ENCODE data around the gene SCARB2. TPM values are rescaled to one million over a fixed set of nuclear protein-coding genes. Genes with fewer than 3 reads are reported as not detected.

The SCARB2 gene
- total and polyA plus RNA-seq, 2 donors (not counting 3 experiments of a cell fraction or from before 2014, with no cell fraction given): 75.2 to 116 TPM

DNA sequence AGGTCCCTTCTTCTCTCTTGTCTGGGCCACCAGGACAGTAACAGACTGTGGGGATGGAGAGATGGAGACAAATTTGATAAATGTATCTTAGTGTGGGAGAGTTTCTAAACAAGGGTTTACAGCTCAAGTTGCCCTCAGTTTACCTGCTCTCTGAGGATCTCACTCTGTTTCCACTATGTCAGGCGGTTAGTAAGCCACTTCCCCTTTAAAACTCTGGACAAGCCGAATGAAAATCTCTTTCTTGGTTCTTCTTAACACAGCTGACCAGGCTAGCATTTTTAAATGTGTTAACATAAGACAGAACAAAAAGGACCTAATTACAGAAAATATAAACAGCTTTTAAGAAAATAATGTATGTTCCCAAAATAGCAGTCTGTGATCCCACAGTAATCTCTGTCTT lies 2.9 kb upstream of the SCARB2 start:
- Histone ChIP-seq H3K79me2 (ENCODE audit: control insufficient read depth, insufficient read depth, low read length) (peaks cover 16% of the 10 kb centered on the region), H3K27ac (ENCODE audit: insufficient read depth, low read depth, low read length) (no peak overlapping the region), H3K36me3 (ENCODE audit: control insufficient read depth in 2 of 2, extremely low read depth in 1 of 2, insufficient read depth in 2 of 2, low read length in 2 of 2) (no peaks in the 10 kb centered on the region), H3K4me3 (replicated peaks in 1 of 3; ENCODE audit: insufficient read depth in 1 of 3, low read depth in 1 of 3, low read length in 3 of 3) (no peak overlapping the region), H3K4me1 (ENCODE audit: control insufficient read depth, extremely low read depth, insufficient read depth, low read length) (peaks cover 19% of the 10 kb centered on the region), H3K9ac (replicated peaks; ENCODE audit: extremely low read depth, insufficient read depth, low read length) (no peak overlapping the region), H3K9me1 (replicated peaks; ENCODE audit: control insufficient read depth, extremely low read depth, insufficient read depth, low read length) (no peaks in the 10 kb centered on the region), H3K27me3 (ENCODE audit: control insufficient read depth in 2 of 2, insufficient read depth in 2 of 2, low read length in 2 of 2) (no peaks in the 10 kb centered on the region), H3K9me3 (replicated peaks; ENCODE audit: control insufficient read depth, insufficient read depth, low read length) (no peaks in the 10 kb centered on the region), H4K20me1 (replicated peaks; ENCODE audit: control insufficient read depth, extremely low read depth, insufficient read depth, low read length) (no peaks in the 10 kb centered on the region), H2AFZ (ENCODE audit: low read depth, low read length) (no peak overlapping the region), H3K4me2 (ENCODE audit: insufficient read depth, low read length) (no peak overlapping the region)
- no peak for DNase-seq (ENCODE audit: low read depth, low spot score)
- BruUV-seq (replicated peaks): no TSS peak
- POLR2A ChIA-PET: no interaction called here
- CTCF ChIA-PET: interaction anchor here (9.1 kb wide), 1 partner anchor 37 kb away, joined by 89 read pairs; no protein-coding TSS in a partner anchor
- FAIRE-seq: peak; percentile 4
- dilution Hi-C loops (cut with MboI; ENCODE audit: extremely low pct_ligation_motif_present, low sequenced_read_pairs): no loop called here
- TF ChIP-seq GATA2 (IDR thresholded peaks at IDR 0.05; ENCODE audit: insufficient read depth, insufficient read length, low read depth, low read length) (no peak), CTCF (IDR thresholded peaks at IDR 0.05; ENCODE audit: extremely low read depth in 1 of 2, insufficient read depth in 1 of 2, low read depth in 1 of 2, low read length in 2 of 2) (no peak), EZH2 (IDR thresholded peaks at IDR 0.05; ENCODE audit: borderline replicate concordance, low read depth, low read length, severe bottlenecking) (no peak), JUN (IDR thresholded peaks at IDR 0.05; ENCODE audit: borderline replicate concordance, insufficient read depth, insufficient read length, low read depth) (no peak), POLR2A (IDR thresholded peaks at IDR 0.05; ENCODE audit: low read depth, low read length) (no peak), FOS (IDR thresholded peaks at IDR 0.05; ENCODE audit: borderline replicate concordance, insufficient read depth, low read length) (no peak), MAX (IDR thresholded peaks at IDR 0.05; ENCODE audit: insufficient read depth, insufficient read length) (no peak), POLR2AphosphoS5 (IDR thresholded peaks at IDR 0.05; ENCODE audit: insufficient read depth, low read depth, low read length) (no peak), MYC (IDR thresholded peaks at IDR 0.05; ENCODE audit: low read depth, low read length) (no peak)
- intact Hi-C loops (cut with micrococcal nuclease): no loop called here
